CD8-positive, alpha-beta memory T cell (primary cell): Measurements from ENCODE around the gene RPL22L1. TPM values are rescaled to one million over a fixed set of nuclear protein-coding genes. Genes with fewer than 3 reads are reported as not detected.
A peak's percentile ranks its signal among the peaks of the same experiment; 100 is the strongest.

ENCODE experiments used
- CTCF ChIA-PET: fragments of 350-600 bp; sonication (Branson Sonifier 250); formaldehyde crosslinking; loops from one replicate; lab custom pipeline; 2021; ENCODE audit warnings: antibody characterized with exemption; lab: Charles Lee
- POLR2A ChIA-PET: fragments of 350-600 bp; sonication (Branson Sonifier 250); formaldehyde crosslinking; loops from one replicate; lab custom pipeline; 2021; ENCODE audit warnings: antibody characterized with exemption; lab: Charles Lee
- DNase-seq, 5 donors: peaks; one replicate each; pipeline versions ENCODE4 v3.0.0 to v3.0.0-alpha.2; 2020 to 2022; ENCODE audit warnings: mixed read lengths in 1 of 5
- H3K27ac ChIP-seq: one replicate; pipeline ENCODE4 v1.7.0; 2013; ENCODE audit warnings: low read depth, mild to moderate bottlenecking, low read length, moderate library complexity
- H3K27me3 ChIP-seq: 2 replicates; pipeline ENCODE4 v1.7.0; 2013; ENCODE audit warnings: low read length, mild to moderate bottlenecking; ENCODE audit not compliant: insufficient read depth, poor library complexity, severe bottlenecking
- H3K36me3 ChIP-seq: 2 replicates; pipeline ENCODE4 v1.7.0; 2013; ENCODE audit warnings: mild to moderate bottlenecking, low read length, moderate library complexity; ENCODE audit not compliant: insufficient read depth
- H3K4me1 ChIP-seq: 2 replicates; pipeline ENCODE4 v1.7.0; 2013; ENCODE audit warnings: mild to moderate bottlenecking, low read length, moderate library complexity; ENCODE audit not compliant: insufficient read depth
- H3K4me3 ChIP-seq: 2 replicates; pipeline ENCODE4 v1.7.0; 2013; ENCODE audit warnings: mild to moderate bottlenecking, low read length
- H3K9me3 ChIP-seq: 2 replicates; pipeline ENCODE4 v1.7.0; 2013; ENCODE audit warnings: mild to moderate bottlenecking, low read length
- H3K27ac Mint-ChIP-seq, 8 donors: one replicate each; pipeline ENCODE4 v1.8.0; 2020 to 2021; ENCODE audit warnings: mixed read lengths in 8 of 8, mild to moderate bottlenecking in 6 of 8, inconsistent platforms in 3 of 8, moderate library complexity in 3 of 8
- H3K27me3 Mint-ChIP-seq, 2 donors: one replicate each; pipeline ENCODE4 v1.8.0; 2020 to 2021; ENCODE audit warnings: mixed read lengths in 2 of 2, mild to moderate bottlenecking in 1 of 2, moderate library complexity in 1 of 2
- H3K36me3 Mint-ChIP-seq, 3 donors: one replicate each; pipeline ENCODE4 v1.8.0; 2020 to 2021; ENCODE audit warnings: mixed read lengths in 3 of 3, inconsistent platforms in 1 of 3, mild to moderate bottlenecking in 1 of 3
- H3K4me1 Mint-ChIP-seq, 3 donors: one replicate each; pipeline ENCODE4 v1.8.0; 2020 to 2021; ENCODE audit warnings: mixed read lengths in 3 of 3, inconsistent platforms in 1 of 3, mild to moderate bottlenecking in 1 of 3
- H3K4me3 Mint-ChIP-seq, 7 donors: one replicate each; pipeline ENCODE4 v1.8.0; 2020 to 2021; ENCODE audit warnings: mixed read lengths in 7 of 7, mild to moderate bottlenecking in 6 of 7, moderate library complexity in 4 of 7, inconsistent platforms in 2 of 7
- H3K9me3 Mint-ChIP-seq, 5 donors: one replicate each; pipeline ENCODE4 v1.8.0; 2020 to 2022; ENCODE audit warnings: mixed read lengths in 5 of 5, mild to moderate bottlenecking in 3 of 5, moderate library complexity in 2 of 5, inconsistent platforms in 1 of 5
- polyA plus RNA-seq: library from polyadenylated mRNA; unstranded; fragments of 300-500 nt; fragmentation: Illumina TruSeq; gene quantifications from one replicate; pipeline ENCODE4 v1.2.3, GENCODE V29; 2021
- total RNA-seq, 2 experiments: library from RNA; stranded (reverse); gene quantifications; one replicate each; pipeline ENCODE4 v1.2.3, GENCODE V29; 2021

RPL22L1 gene
- total RNA-seq (100 to 1,000 TPM; 217 to 228 TPM), polyA plus RNA-seq (42.9 TPM)

DNA sequence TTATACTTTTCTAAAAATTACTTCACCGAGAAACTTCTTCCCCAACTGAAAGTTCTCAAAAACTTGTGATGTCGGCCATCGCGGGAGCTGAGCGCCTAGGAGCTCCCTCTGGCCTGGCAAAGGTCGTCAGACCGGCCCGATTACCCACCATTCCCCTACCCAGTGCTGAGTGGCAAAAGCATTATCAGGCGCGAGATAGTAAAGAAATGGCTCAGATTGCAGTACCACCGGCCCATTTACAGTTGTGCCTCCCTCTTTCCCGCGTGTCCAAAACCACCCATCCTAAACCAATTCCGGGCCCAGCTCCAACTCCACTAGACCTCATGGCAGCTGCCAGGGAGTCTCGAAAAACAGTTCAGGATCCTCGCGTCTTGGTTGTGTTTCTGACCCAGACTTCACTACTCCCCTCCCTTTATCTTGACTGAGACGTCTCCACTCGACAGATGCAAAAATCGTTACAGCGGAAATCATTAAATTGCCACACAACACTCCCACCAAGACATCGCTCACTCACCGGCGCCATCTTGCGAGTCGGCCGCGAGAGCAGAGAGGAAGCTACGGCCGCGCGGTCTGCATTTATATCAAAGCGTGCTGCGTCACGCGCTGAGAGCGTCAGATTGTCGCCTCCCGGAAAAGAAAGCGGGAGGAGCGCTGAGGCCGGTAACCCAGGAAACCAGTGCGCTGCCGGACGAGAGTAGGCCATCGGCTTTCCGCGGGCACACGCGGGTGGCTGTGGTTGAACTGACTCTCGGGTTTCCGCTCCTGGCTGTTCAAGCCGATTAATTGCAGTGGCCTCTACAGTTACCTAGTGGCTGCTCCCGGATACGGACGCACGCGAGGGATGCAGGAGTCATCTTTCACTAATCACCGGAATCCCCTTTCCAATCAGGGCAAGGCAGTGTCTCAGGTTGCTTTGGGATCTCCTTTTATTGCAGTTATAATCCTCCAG lies at the start of gene RPL22L1:
Gene RPL22L1, minus strand, starts transcription at position 551 of the 949 bp plus-strand sequence. Its CDS starts 28 bp downstream, at position 523.
- H3K27me3 Mint-ChIP-seq, result no peaks in the 10 kb centered on the region
- ChIA-PET CTCF (interaction anchor here (1.6 to 2.0 kb wide), 2 partner anchors 10 to 58 kb away, joined by 4 to 6 read pairs; no protein-coding TSS in a partner anchor), POLR2A (interaction anchor here (0.6 to 1.5 kb wide), 8 partner anchors 35 to 1650 kb away, joined by 3 to 26 read pairs (median 4); partner anchors contain the start of genes EIF5A2, SKIL and TERC)
- H3K4me3 Mint-ChIP-seq, result peak within 1 kb of the TSS; percentile 88 to 98 (median 96)
- H3K9me3 Mint-ChIP-seq, result no peaks in the 10 kb centered on the region
- Histone ChIP-seq H3K9me3 (no peaks in the 10 kb centered on the region), H3K27me3 (no peaks in the 10 kb centered on the region), H3K4me1 (peaks cover 33% of the 10 kb centered on the region), H3K4me3 (peak within 1 kb of the TSS; percentile 96), H3K36me3 (peaks cover 15% of the 10 kb centered on the region), H3K27ac (peak within 1 kb of the TSS; percentile 94)
- H3K4me1 Mint-ChIP-seq, result peaks cover 30 to 46% (median 42%) of the 10 kb centered on the region in 3 donors
- H3K36me3 Mint-ChIP-seq, result peaks cover 9 to 34% (median 12%) of the 10 kb centered on the region in 3 donors
- peak; percentile 85 to 96 (median 91) for DNase-seq
- H3K27ac Mint-ChIP-seq, result peak within 1 kb of the TSS; percentile 88 to 99 (median 98)

DNA sequence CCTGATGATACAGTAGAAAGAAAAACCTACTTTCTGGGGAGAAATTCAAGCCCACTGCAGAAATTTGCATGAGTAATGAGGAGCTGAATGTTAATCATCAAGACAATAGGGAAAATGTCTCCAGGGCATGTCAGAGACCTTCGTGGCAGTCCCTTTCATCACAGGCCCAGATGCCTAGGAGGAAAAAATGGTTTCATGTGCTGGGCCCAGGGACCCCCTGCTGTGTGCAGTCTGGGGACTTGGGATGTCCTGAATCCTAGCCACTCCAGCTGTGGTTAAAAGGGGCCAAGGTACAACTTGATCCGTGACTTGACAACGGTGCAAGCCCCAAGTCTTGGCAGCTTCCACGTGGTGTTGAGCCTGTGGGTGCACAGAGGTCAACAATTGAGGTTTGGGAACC lies 48.7 kb upstream of the RPL22L1 start:
- POLR2A ChIA-PET, result no interaction called here

DNA sequence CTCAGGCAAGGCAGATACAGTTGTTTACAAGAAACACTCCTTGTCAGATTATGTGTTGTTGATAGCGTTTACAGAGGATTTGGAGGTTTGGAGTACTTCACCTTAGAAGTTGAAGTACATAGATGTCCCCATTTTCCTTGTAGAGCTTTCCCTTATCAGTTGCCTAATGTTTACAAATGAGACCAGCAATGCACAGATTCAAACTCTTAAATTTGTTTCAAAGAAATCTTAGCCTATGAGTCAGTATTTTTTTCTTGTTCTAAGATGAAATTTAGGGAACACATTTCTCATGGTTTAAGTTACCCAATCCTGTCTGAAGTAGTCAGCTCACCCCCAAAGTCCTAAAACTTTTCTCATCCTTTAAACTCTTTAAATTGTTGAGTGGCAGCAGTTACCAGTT lies 44.7 kb upstream of the RPL22L1 start:
- H3K4me1 ChIP-seq, result no peaks in the 10 kb centered on the region
- POLR2A ChIA-PET, result no interaction called here
- peaks cover 16 to 22% (median 19%) of the 10 kb centered on the region in 5 donors for H3K9me3 Mint-ChIP-seq
- H3K27me3 Mint-ChIP-seq, result peaks cover 5 to 6% of the 10 kb centered on the region in 2 donors
- H3K36me3 Mint-ChIP-seq, result peaks cover 0 to 14% (median 5%) of the 10 kb centered on the region in 3 donors
- peaks cover under 1% of the 10 kb centered on the region for H3K9me3 ChIP-seq
- H3K4me3 ChIP-seq, result no peak overlapping the region
- H3K27ac Mint-ChIP-seq, result no peak overlapping the region
- DNase-seq, result no peak
- no peak overlapping the region for H3K27ac ChIP-seq
- H3K4me1 Mint-ChIP-seq, result no peaks in the 10 kb centered on the region
- CTCF ChIA-PET, result no interaction called here
- no peaks in the 10 kb centered on the region for H3K27me3 ChIP-seq
- H3K4me3 Mint-ChIP-seq, result no peak overlapping the region
- H3K36me3 ChIP-seq, result no peaks in the 10 kb centered on the region

More for the DNA sequence above, 48.7 kb upstream of the RPL22L1 start:
- H3K4me3 ChIP-seq, result no peak overlapping the region
- no peaks in the 10 kb centered on the region for H3K36me3 ChIP-seq
- H3K4me1 ChIP-seq, result no peaks in the 10 kb centered on the region
- H3K27ac ChIP-seq, result no peak overlapping the region
- Mint-ChIP-seq H3K27me3 (peaks cover 8 to 24% of the 10 kb centered on the region in 2 donors), H3K4me3 (no peak overlapping the region), H3K27ac (no peak overlapping the region), H3K4me1 (no peaks in the 10 kb centered on the region), H3K36me3 (peaks cover 0 to 27% (median 5%) of the 10 kb centered on the region in 3 donors), H3K9me3 (peaks cover 14 to 26% (median 20%) of the 10 kb centered on the region in 5 donors)
- no peak for DNase-seq
- CTCF ChIA-PET, result no interaction called here
- H3K9me3 ChIP-seq, result no peaks in the 10 kb centered on the region
- no peaks in the 10 kb centered on the region for H3K27me3 ChIP-seq

DNA sequence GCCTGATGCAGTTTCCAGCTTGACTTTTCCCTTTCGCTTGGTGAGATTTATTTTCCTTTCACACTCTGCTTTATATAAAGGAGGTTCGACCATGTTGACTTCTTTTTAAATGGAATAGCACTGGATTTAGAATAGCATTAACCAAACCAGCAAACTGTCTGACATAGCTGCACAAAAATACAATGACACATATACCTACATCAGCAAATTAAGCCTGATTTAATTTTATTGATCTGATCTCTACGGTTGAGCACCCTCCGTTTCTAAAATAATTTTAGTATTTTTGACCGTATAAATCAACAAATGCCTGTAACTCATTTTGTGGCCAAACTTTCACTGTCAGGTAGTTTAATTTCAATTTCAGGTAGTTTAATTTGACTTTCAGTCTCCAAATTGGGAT lies 44.2 kb upstream of the RPL22L1 start:
- POLR2A ChIA-PET, result no interaction called here

DNA sequence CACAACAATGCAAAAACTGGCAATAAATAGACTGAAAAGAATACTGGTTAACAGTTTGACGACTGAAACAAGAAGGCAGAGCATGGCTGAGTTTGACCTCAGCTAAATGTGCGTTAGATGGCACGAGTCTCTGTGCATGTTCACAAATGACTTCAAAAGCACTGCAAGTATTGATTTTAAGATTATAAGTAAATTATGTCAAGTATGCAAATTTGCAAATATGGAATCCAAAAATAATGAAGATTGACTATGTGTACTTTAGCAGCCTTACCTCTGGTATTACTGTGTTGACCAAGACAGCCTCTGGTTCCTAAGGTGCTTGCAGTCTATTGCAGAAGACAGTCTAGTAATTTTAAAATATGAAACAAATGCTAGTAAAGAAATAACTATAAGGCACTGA lies 41.1 kb upstream of the RPL22L1 start:
- Histone ChIP-seq H3K9me3 (peaks cover 10% of the 10 kb centered on the region), H3K27ac (no peak overlapping the region), H3K4me1 (peaks cover 13% of the 10 kb centered on the region), H3K4me3 (no peak overlapping the region), H3K27me3 (no peaks in the 10 kb centered on the region), H3K36me3 (no peaks in the 10 kb centered on the region)
- Mint-ChIP-seq H3K27ac (peak overlapping the region in 2 of 8 donors; percentile 2 to 50), H3K9me3 (peaks cover 12 to 16% (median 15%) of the 10 kb centered on the region in 5 donors), H3K27me3 (peaks cover 0 to 1% of the 10 kb centered on the region in 2 donors), H3K4me3 (no peak overlapping the region), H3K36me3 (peaks cover 0 to 2% (median 0%) of the 10 kb centered on the region in 3 donors), H3K4me1 (peaks cover 14 to 28% (median 28%) of the 10 kb centered on the region in 3 donors)
- no peak for DNase-seq
- POLR2A ChIA-PET, result no interaction called here
- CTCF ChIA-PET, result no interaction called here

More for the DNA sequence above, 44.2 kb upstream of the RPL22L1 start:
- Mint-ChIP-seq H3K27ac (no peak overlapping the region), H3K4me1 (peaks cover 0 to 4% (median 4%) of the 10 kb centered on the region in 3 donors), H3K36me3 (peaks cover 0 to 9% (median 5%) of the 10 kb centered on the region in 3 donors), H3K9me3 (peaks cover 21 to 24% (median 22%) of the 10 kb centered on the region in 5 donors), H3K27me3 (peaks cover 1 to 3% of the 10 kb centered on the region in 2 donors), H3K4me3 (no peak overlapping the region)
- H3K27ac ChIP-seq, result no peak overlapping the region
- no peaks in the 10 kb centered on the region for H3K27me3 ChIP-seq
- H3K4me1 ChIP-seq, result no peaks in the 10 kb centered on the region
- H3K36me3 ChIP-seq, result no peaks in the 10 kb centered on the region
- no peak for DNase-seq
- CTCF ChIA-PET, result no interaction called here
- H3K4me3 ChIP-seq, result no peak overlapping the region
- H3K9me3 ChIP-seq, result peaks cover 5% of the 10 kb centered on the region

DNA sequence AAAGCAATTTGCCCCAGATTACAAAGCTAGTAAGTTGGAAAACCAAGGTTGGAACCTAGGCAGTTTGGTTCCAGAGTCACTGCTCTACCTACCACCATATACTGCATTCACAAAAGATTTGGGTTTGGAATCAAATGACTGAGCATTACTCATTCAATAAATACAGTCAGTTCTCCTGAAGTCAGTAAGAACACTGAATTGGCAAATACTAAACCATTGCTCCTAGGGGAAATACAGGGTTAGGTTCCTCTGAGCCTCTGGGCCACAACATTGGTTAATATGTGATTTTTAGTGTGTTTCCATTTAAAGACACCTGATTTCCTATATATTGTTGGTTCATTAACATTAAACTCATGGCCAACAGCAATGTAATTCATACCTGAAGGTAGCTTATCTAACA lies 40.5 kb upstream of the RPL22L1 start:
- Histone ChIP-seq H3K36me3 (no peaks in the 10 kb centered on the region), H3K4me1 (peaks cover 13% of the 10 kb centered on the region), H3K4me3 (no peak overlapping the region), H3K27ac (no peak overlapping the region), H3K27me3 (no peaks in the 10 kb centered on the region), H3K9me3 (peaks cover 10% of the 10 kb centered on the region)
- Mint-ChIP-seq H3K27ac (peak overlapping the region in 5 of 8 donors; percentile 2 to 50 (median 23)), H3K9me3 (peaks cover 12 to 16% (median 15%) of the 10 kb centered on the region in 5 donors), H3K27me3 (peaks cover 0 to 1% of the 10 kb centered on the region in 2 donors), H3K4me3 (peak overlapping the region in 2 of 7 donors; percentile 14 to 29), H3K4me1 (peaks cover 18 to 33% (median 28%) of the 10 kb centered on the region in 3 donors), H3K36me3 (peaks cover 0 to 2% (median 0%) of the 10 kb centered on the region in 3 donors)
- ChIA-PET CTCF (no interaction called here), POLR2A (interaction anchor here (0.6 kb wide), 1 partner anchor 87 kb away, joined by 4 read pairs; no protein-coding TSS in a partner anchor)
- DNase-seq, result no peak

DNA sequence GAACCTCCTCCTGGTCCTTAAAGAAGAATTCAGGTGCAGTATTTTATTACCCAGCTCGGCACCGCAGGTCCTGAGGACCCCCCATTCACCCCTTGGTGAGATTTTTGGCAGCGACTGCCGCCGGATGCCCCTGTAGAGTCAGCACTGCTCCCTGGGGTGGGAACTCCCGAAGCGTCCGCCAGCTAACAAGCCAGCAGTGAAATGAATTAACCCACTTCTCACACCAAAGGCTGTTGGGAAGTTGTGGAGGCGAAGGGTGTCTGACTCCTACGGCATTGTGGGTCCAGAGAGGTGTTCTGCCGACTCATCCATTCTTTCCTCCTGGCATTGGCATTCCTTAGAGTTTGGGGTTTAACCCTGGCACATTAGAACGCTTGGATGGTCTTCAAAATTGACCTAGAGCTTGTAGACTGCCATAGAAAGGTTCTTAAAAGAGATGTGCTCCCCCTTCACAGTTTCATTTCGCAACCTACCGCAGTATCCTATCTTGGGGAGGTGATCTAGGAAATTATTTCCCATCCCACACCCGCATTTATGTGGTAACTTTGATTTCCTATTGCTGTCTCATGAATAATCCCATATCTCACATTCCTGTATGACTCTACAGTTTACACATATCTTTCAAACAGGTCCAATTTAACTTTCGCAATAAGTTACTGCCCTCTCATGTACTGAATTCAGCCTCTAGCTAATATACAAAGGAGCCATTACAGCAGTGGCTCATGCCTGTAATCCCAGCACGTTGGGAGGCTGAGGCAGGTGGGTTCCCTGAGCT lies 39.3 kb upstream of the RPL22L1 start:
- Mint-ChIP-seq H3K27ac (peak overlapping the region; percentile 51 to 99 (median 92)), H3K4me1 (peaks cover 19 to 34% (median 28%) of the 10 kb centered on the region in 3 donors), H3K27me3 (peaks cover 0 to 1% of the 10 kb centered on the region in 2 donors), H3K4me3 (peak overlapping the region; percentile 35 to 96 (median 93)), H3K9me3 (peaks cover 12 to 16% (median 15%) of the 10 kb centered on the region in 5 donors), H3K36me3 (peaks cover 0 to 2% (median 0%) of the 10 kb centered on the region in 3 donors)
- no peaks in the 10 kb centered on the region for H3K27me3 ChIP-seq
- H3K27ac ChIP-seq, result no peak overlapping the region
- H3K4me3 ChIP-seq, result no peak overlapping the region
- peaks cover 13% of the 10 kb centered on the region for H3K4me1 ChIP-seq
- no peaks in the 10 kb centered on the region for H3K36me3 ChIP-seq
- CTCF ChIA-PET, result interaction anchor here (1.2 to 1.6 kb wide), 3 partner anchors 35 to 552 kb away, joined by 3 to 4 read pairs (median 3); no protein-coding TSS in a partner anchor
- DNase-seq, result peak in 1 of 5 donors; percentile 5
- POLR2A ChIA-PET, result interaction anchor here (1.8 to 2.7 kb wide), 2 partner anchors 40 to 41 kb away, joined by 7 to 26 read pairs; partner anchors contain the start of gene RPL22L1
- H3K9me3 ChIP-seq, result peaks cover 10% of the 10 kb centered on the region
